ENCODE results near the gene LMCD1. TPM values are rescaled to one million over a fixed set of nuclear protein-coding genes. Genes with fewer than 3 reads are reported as not detected.

The LMCD1 gene
- total RNA-seq, 1 experiment from 2014 or later = 23.9 TPM

- Mint-ChIP-seq H3K27me3 (ENCODE audit: insufficient read depth, unreplicated experiment) (no peaks in the 10 kb centered on the region), H3K4me1 (ENCODE audit: low read depth, unreplicated experiment) (no peaks in the 10 kb centered on the region), H3K36me3 (ENCODE audit: insufficient read depth, unreplicated experiment) (peaks cover 10% of the 10 kb centered on the region), H3K4me3 (ENCODE audit: unreplicated experiment) (no peak overlapping the region), H3K27ac (ENCODE audit: unreplicated experiment) (no peak overlapping the region), H3K9me3 (ENCODE audit: unreplicated experiment) (no peaks in the 10 kb centered on the region)
- Histone ChIP-seq H3K27me3 (replicated peaks; ENCODE audit: control insufficient read depth, insufficient read depth, low read length) (no peaks in the 10 kb centered on the region), H3K4me3 (ENCODE audit: low read depth, low read length) (no peak overlapping the region), H3K9me3 (no peaks in the 10 kb centered on the region), H3K4me1 (no peaks in the 10 kb centered on the region), H3K36me3 (ENCODE audit: control insufficient read depth, insufficient read depth, low read length) (no peaks in the 10 kb centered on the region)
- POLR2A ChIA-PET = no interaction called here
- no peak for DNase-seq
- TF ChIP-seq, protein P1, sequence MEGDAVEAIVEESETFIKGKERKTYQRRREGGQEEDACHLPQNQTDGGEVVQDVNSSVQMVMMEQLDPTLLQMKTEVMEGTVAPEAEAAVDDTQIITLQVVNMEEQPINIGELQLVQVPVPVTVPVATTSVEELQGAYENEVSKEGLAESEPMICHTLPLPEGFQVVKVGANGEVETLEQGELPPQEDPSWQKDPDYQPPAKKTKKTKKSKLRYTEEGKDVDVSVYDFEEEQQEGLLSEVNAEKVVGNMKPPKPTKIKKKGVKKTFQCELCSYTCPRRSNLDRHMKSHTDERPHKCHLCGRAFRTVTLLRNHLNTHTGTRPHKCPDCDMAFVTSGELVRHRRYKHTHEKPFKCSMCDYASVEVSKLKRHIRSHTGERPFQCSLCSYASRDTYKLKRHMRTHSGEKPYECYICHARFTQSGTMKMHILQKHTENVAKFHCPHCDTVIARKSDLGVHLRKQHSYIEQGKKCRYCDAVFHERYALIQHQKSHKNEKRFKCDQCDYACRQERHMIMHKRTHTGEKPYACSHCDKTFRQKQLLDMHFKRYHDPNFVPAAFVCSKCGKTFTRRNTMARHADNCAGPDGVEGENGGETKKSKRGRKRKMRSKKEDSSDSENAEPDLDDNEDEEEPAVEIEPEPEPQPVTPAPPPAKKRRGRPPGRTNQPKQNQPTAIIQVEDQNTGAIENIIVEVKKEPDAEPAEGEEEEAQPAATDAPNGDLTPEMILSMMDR (IDR thresholded peaks at IDR 0.05; ENCODE audit: insufficient read depth in 1 of 2, low read depth in 1 of 2, low read length in 1 of 2, severe bottlenecking in 1 of 2, unreplicated experiment in 1 of 2) = no peak
- no TSS peak for BruUV-seq (replicated peaks)
- intact Hi-C loops (cut with micrococcal nuclease; ENCODE audit: unreplicated experiment) = no loop called here
- CTCF ChIA-PET = no interaction called here
Observed at GRCh38 chr3:8559351-8559750, 57.7 kb downstream of the LMCD1 start.

GRCh38 chr3:8560366-8561007, 58.9 kb downstream of the LMCD1 start:
- Histone ChIP-seq H3K9me3 (no peaks in the 10 kb centered on the region), H3K4me1 (no peaks in the 10 kb centered on the region), H3K27me3 (replicated peaks; ENCODE audit: control insufficient read depth, insufficient read depth, low read length) (no peaks in the 10 kb centered on the region), H3K36me3 (ENCODE audit: control insufficient read depth, insufficient read depth, low read length) (no peaks in the 10 kb centered on the region), H3K4me3 (ENCODE audit: low read depth, low read length) (no peak overlapping the region)
- CTCF ChIA-PET = no interaction called here
- Mint-ChIP-seq H3K4me1 (ENCODE audit: low read depth, unreplicated experiment) (no peaks in the 10 kb centered on the region), H3K27me3 (ENCODE audit: insufficient read depth, unreplicated experiment) (no peaks in the 10 kb centered on the region), H3K9me3 (ENCODE audit: unreplicated experiment) (no peaks in the 10 kb centered on the region), H3K36me3 (ENCODE audit: insufficient read depth, unreplicated experiment) (peaks cover 13% of the 10 kb centered on the region), H3K4me3 (ENCODE audit: unreplicated experiment) (no peak overlapping the region), H3K27ac (ENCODE audit: unreplicated experiment) (no peak overlapping the region)
- POLR2A ChIA-PET = no interaction called here
- TF ChIP-seq, protein P1 (IDR thresholded peaks at IDR 0.05; ENCODE audit: insufficient read depth in 1 of 2, low read depth in 1 of 2, low read length in 1 of 2, severe bottlenecking in 1 of 2, unreplicated experiment in 1 of 2) = no peak
- intact Hi-C loops (cut with micrococcal nuclease; ENCODE audit: unreplicated experiment) = no loop called here
- DNase-seq = no peak
- BruUV-seq (replicated peaks) = no TSS peak

GRCh38 chr3:8561370-8561769, 59.7 kb downstream of the LMCD1 start:
- H3K4me1 Mint-ChIP-seq (ENCODE audit: low read depth, unreplicated experiment) = no peaks in the 10 kb centered on the region
- intact Hi-C loops (cut with micrococcal nuclease; ENCODE audit: unreplicated experiment) = no loop called here
- Histone ChIP-seq H3K4me3 (ENCODE audit: low read depth, low read length) (no peak overlapping the region), H3K9me3 (no peaks in the 10 kb centered on the region), H3K27me3 (replicated peaks; ENCODE audit: control insufficient read depth, insufficient read depth, low read length) (no peaks in the 10 kb centered on the region), H3K36me3 (ENCODE audit: control insufficient read depth, insufficient read depth, low read length) (no peaks in the 10 kb centered on the region), H3K4me1 (no peaks in the 10 kb centered on the region)
- peaks cover 10% of the 10 kb centered on the region for H3K36me3 Mint-ChIP-seq (ENCODE audit: insufficient read depth, unreplicated experiment)
- TF ChIP-seq, protein P1 (IDR thresholded peaks at IDR 0.05; ENCODE audit: insufficient read depth in 1 of 2, low read depth in 1 of 2, low read length in 1 of 2, severe bottlenecking in 1 of 2, unreplicated experiment in 1 of 2) = no peak
- ChIA-PET CTCF (no interaction called here), POLR2A (no interaction called here)
- no peak overlapping the region for H3K27ac Mint-ChIP-seq (ENCODE audit: unreplicated experiment)
- no peaks in the 10 kb centered on the region for H3K27me3 Mint-ChIP-seq (ENCODE audit: insufficient read depth, unreplicated experiment)
- BruUV-seq (replicated peaks) = no TSS peak
- DNase-seq = no peak
- no peak overlapping the region for H3K4me3 Mint-ChIP-seq (ENCODE audit: unreplicated experiment)
- H3K9me3 Mint-ChIP-seq (ENCODE audit: unreplicated experiment) = no peaks in the 10 kb centered on the region
